GM21723 (cell line): ENCODE measurements around the gene VTI1A.
"Not testable (repeated sequence)": the region's sequence is repeated elsewhere in the genome, so short reads cannot be mapped to it uniquely, and the experiment has no call there.

ENCODE experiments used
- ATAC-seq: cut with Tn5 transposase; IDR thresholded peaks from one replicate; pipeline ENCODE4 v1.9.1; 2021; ENCODE audit warnings: mild to moderate bottlenecking, moderate library complexity; ENCODE audit not compliant: unreplicated experiment

VTI1A gene

GRCh38 chr10:112716076-112716475 is 269.1 kb downstream of the VTI1A start:
- ATAC-seq: no peak

GRCh38 chr10:112716924-112717413 is 270.0 kb downstream of the VTI1A start:
- no peak for ATAC-seq

GRCh38 chr10:112720178-112720577 is 273.2 kb downstream of the VTI1A start:
- ATAC-seq: no peak

- ATAC-seq: peak; percentile 65
These were observed 274.2 kb downstream of the VTI1A start for GRCh38 chr10:112721080-112721698.

GRCh38 chr10:112722758-112723157 is 275.7 kb downstream of the VTI1A start:
- ATAC-seq: no peak

- ATAC-seq: no peak
These were observed 276.9 kb downstream of the VTI1A start for GRCh38 chr10:112723876-112724275.

- no peak for ATAC-seq
These were observed 277.5 kb downstream of the VTI1A start for GRCh38 chr10:112724404-112724991.

- ATAC-seq: no peak
These were observed 281.3 kb downstream of the VTI1A start for GRCh38 chr10:112728118-112728883.

GRCh38 chr10:112728997-112729396 is 282.0 kb downstream of the VTI1A start:
- ATAC-seq: no peak

GRCh38 chr10:112731450-112731849 is 284.4 kb downstream of the VTI1A start:
- ATAC-seq: not testable (repeated sequence)

- no peak for ATAC-seq
These were observed 285.4 kb downstream of the VTI1A start for GRCh38 chr10:112732277-112732921.

- no peak for ATAC-seq
These were observed 288.2 kb downstream of the VTI1A start for GRCh38 chr10:112735041-112735695.

GRCh38 chr10:112738606-112739591 is 291.9 kb downstream of the VTI1A start:
- ATAC-seq: no peak

- no peak for ATAC-seq
These were observed 292.8 kb downstream of the VTI1A start for GRCh38 chr10:112739592-112740353.

GRCh38 chr10:112741830-112742402 is 294.9 kb downstream of the VTI1A start:
- ATAC-seq: no peak

GRCh38 chr10:112744181-112745096 is 297.4 kb downstream of the VTI1A start:
- no peak for ATAC-seq

GRCh38 chr10:112746329-112746728 is 299.3 kb downstream of the VTI1A start:
- ATAC-seq: no peak
